Activated naive CD4-positive, alpha-beta T cell treated with anti-CD3 and anti-CD28 coated beads, Interleukin-2, amount 50 U/mL, for 24 hours (primary cell): ENCODE measurements around the gene HIRIP3.
A peak's percentile ranks its signal among the peaks of the same experiment; 100 is the strongest.

Experiments
- H3K27ac Mint-ChIP-seq: one replicate; pipeline ENCODE4 v1.8.0; 2021; ENCODE audit warnings: mild to moderate bottlenecking, mixed read lengths
- H3K27me3 Mint-ChIP-seq: one replicate; pipeline ENCODE4 v1.8.0; 2021; ENCODE audit warnings: mixed read lengths
- H3K36me3 Mint-ChIP-seq: one replicate; pipeline ENCODE4 v1.8.0; 2021; ENCODE audit warnings: mixed read lengths
- H3K4me1 Mint-ChIP-seq: one replicate; pipeline ENCODE4 v1.8.0; 2021; ENCODE audit warnings: mixed read lengths
- H3K4me3 Mint-ChIP-seq: one replicate; pipeline ENCODE4 v1.8.0; 2021; ENCODE audit warnings: mild to moderate bottlenecking, mixed read lengths
- H3K9me3 Mint-ChIP-seq: one replicate; pipeline ENCODE4 v1.8.0; 2021; ENCODE audit warnings: mixed read lengths

HIRIP3 gene

GRCh38 chr16:29982560-29983419 is 12.6 kb downstream of the HIRIP3 start:
- H3K27ac Mint-ChIP-seq = no peak overlapping the region
- H3K4me1 Mint-ChIP-seq = no peaks in the 10 kb centered on the region
- peaks cover 10% of the 10 kb centered on the region for H3K36me3 Mint-ChIP-seq
- no peak overlapping the region for H3K4me3 Mint-ChIP-seq
- H3K9me3 Mint-ChIP-seq = no peaks in the 10 kb centered on the region
- H3K27me3 Mint-ChIP-seq = no peaks in the 10 kb centered on the region

DNA sequence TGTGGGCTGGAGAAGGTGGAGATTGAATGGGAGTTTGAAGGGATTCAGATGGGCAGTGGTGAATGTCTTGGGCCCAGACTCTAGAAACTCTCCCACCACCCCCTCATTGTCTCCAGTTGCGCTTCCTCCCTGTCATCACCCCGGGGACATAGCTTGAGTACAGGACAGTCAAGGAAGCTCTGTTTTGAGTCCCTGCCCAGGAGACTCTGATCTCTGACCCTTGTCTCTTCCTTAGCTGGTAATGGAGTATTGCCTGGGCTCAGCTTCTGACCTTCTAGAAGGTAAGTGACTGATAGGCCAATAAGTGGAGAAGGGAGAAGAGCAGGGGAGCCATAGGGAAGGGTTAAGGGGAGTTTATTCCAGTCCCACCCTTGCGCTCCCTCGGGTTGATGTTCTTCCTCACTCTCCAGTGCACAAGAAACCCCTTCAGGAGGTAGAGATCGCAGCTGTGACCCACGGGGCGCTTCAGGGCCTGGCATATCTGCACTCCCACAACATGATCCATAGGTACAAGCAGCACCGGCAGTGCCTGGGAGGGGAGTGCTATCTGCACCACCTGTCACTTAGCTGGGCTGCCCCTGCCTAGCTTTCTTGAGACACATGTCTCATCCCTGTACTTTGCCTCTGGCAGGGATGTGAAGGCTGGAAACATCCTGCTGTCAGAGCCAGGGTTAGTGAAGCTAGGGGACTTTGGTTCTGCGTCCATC is 16.7 kb downstream of the HIRIP3 start:
- Mint-ChIP-seq H3K9me3 (no peaks in the 10 kb centered on the region), H3K4me1 (peaks cover 27% of the 10 kb centered on the region), H3K36me3 (peaks cover 8% of the 10 kb centered on the region), H3K4me3 (no peak overlapping the region), H3K27ac (no peak overlapping the region), H3K27me3 (no peaks in the 10 kb centered on the region)

- Mint-ChIP-seq H3K27me3 (no peaks in the 10 kb centered on the region), H3K4me3 (no peak overlapping the region), H3K4me1 (peaks cover 32% of the 10 kb centered on the region), H3K36me3 (peaks cover 8% of the 10 kb centered on the region), H3K27ac (no peak overlapping the region), H3K9me3 (no peaks in the 10 kb centered on the region)
These were observed 17.3 kb downstream of the HIRIP3 start for GRCh38 chr16:29978081-29978480.

DNA sequence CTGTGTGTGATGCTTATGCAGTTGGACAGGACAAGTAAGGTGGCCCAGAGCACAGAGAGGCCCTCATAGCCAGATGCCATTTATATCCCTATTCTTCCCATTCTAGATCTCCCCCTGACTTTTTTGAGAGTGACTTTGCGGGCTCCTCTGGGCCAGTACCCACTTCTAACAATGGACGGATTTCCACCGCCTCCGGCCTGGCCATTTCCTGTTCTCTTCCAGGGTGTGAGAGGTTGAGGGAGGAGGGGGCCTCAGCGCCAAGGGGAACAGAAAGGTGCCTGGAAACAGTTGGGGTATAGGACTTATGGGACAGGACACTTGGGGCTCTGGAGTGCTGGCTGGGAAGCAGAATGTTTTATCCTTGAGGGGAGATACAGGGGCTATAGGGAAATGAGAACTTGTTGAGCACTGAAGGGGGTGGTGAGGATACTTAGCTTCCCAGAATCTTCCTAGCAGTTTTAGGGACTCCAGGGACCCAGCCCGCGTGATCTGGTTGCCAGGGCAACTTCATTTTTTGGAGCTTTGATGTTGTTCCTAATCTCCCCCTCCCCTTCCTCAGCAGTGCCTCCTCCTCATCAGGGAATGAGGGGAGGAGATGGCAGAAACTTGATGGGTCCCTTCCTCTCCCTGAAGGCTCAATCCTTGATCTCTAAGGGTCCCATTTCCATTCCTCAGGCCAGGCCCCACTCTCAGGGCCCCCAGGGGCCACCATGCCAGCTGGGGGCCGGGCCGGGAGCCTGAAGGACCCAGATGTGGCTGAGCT is 18.2 kb downstream of the HIRIP3 start:
- H3K36me3 Mint-ChIP-seq = peaks cover 6% of the 10 kb centered on the region
- peak overlapping the region; percentile 68 for H3K27ac Mint-ChIP-seq
- no peak overlapping the region for H3K4me3 Mint-ChIP-seq
- H3K27me3 Mint-ChIP-seq = no peaks in the 10 kb centered on the region
- peaks cover 36% of the 10 kb centered on the region for H3K4me1 Mint-ChIP-seq
- no peaks in the 10 kb centered on the region for H3K9me3 Mint-ChIP-seq

GRCh38 chr16:29975811-29976511 is 19.5 kb downstream of the HIRIP3 start:
- Mint-ChIP-seq H3K9me3 (no peaks in the 10 kb centered on the region), H3K4me1 (peaks cover 36% of the 10 kb centered on the region), H3K27ac (peak overlapping the region; percentile 6), H3K4me3 (peak overlapping the region; percentile 90), H3K36me3 (peaks cover 5% of the 10 kb centered on the region), H3K27me3 (no peaks in the 10 kb centered on the region)

- Mint-ChIP-seq H3K36me3 (peaks cover 2% of the 10 kb centered on the region), H3K9me3 (no peaks in the 10 kb centered on the region), H3K27ac (peak overlapping the region; percentile 85), H3K27me3 (no peaks in the 10 kb centered on the region), H3K4me1 (peaks cover 36% of the 10 kb centered on the region), H3K4me3 (peak overlapping the region; percentile 90)
These were observed 20.3 kb downstream of the HIRIP3 start for GRCh38 chr16:29975134-29975538.

GRCh38 chr16:29974291-29975133 is 20.9 kb downstream of the HIRIP3 start:
- Mint-ChIP-seq H3K9me3 (no peaks in the 10 kb centered on the region), H3K27ac (peak overlapping the region; percentile 85), H3K27me3 (no peaks in the 10 kb centered on the region), H3K4me1 (peaks cover 36% of the 10 kb centered on the region), H3K4me3 (peak overlapping the region; percentile 90), H3K36me3 (peaks cover 2% of the 10 kb centered on the region)

DNA sequence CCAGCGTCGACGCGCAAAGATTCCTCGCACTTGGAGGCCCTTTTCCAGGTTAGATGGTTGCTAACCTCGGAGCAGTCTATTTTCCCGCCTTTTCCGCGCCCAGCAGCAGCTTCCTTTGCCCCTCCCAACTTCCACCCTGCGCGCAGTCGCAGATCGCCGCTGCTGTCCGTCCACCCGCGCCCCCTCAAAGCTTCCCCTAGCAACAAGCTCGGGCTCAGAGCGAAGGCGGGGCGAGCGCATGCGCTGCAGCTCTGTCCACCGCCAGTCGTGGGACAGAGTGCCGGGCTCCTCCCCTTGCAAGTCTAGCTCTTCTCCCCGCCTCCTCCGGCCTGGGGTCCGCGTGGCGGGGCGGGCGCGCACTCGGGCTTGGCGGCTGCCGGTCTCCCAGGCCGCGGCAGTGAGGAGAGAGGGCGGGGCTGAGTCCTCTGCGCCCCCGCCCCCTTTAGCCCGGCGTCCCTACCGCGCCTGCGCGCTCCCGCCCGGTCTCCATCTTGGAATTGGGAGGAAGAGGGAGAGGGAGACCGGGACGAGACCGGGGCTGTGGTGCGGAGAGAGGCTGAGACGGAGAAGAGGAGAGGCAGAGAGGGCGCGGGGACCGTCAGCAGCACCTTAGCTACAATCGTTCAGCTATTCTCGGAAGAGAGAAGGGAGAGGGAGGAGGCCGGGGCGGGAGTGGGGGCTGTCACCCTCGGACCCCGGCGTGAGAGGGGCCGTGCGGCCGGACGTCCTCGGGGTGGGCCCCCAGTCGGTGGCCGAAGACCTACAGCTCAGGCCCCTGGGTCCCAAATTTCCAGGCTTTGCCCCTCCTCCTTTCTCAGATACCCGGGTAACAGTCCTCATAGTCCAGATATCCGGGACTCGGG is 21.8 kb downstream of the HIRIP3 start, which contains the start of gene TAOK2:
TSS of gene TAOK2 (plus strand) at position 485 of the 863 bp plus-strand sequence. CDS start 3,905 bp downstream, outside the sequence.
- Mint-ChIP-seq H3K27ac (peak within 1 kb of the TSS; percentile 95), H3K9me3 (no peaks in the 10 kb centered on the region), H3K4me3 (peak within 1 kb of the TSS; percentile 90), H3K36me3 (peaks cover 3% of the 10 kb centered on the region), H3K4me1 (peaks cover 36% of the 10 kb centered on the region), H3K27me3 (no peaks in the 10 kb centered on the region)

- Mint-ChIP-seq H3K27me3 (no peaks in the 10 kb centered on the region), H3K27ac (peak overlapping the region; percentile 91), H3K4me1 (peaks cover 36% of the 10 kb centered on the region), H3K9me3 (no peaks in the 10 kb centered on the region), H3K36me3 (peaks cover 5% of the 10 kb centered on the region), H3K4me3 (peak overlapping the region; percentile 90)
These were observed 22.4 kb downstream of the HIRIP3 start for GRCh38 chr16:29972992-29973383.

DNA sequence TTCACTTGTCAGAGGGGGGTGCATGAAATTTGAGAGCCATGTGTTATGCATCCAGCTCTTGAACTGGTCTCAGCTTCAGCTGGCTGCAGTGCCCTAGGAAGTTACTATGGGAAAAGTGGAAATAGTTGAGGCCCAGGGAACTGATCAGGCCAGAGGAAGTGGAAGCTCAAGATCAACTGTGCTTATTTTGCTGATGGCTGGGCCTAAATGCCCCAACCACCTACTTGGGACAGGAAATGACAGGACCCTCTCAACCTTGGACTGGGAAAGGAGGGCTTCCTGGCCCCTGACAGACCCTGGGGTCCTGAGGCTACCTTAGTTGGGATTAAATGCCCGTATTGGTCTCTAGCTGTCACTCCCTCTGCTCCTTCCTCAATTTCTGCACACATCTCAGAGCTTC is 22.9 kb downstream of the HIRIP3 start:
- H3K27me3 Mint-ChIP-seq = no peaks in the 10 kb centered on the region
- peak overlapping the region; percentile 91 for H3K27ac Mint-ChIP-seq
- peaks cover 5% of the 10 kb centered on the region for H3K36me3 Mint-ChIP-seq
- no peak overlapping the region for H3K4me3 Mint-ChIP-seq
- no peaks in the 10 kb centered on the region for H3K9me3 Mint-ChIP-seq
- peaks cover 36% of the 10 kb centered on the region for H3K4me1 Mint-ChIP-seq

- peaks cover 5% of the 10 kb centered on the region for H3K36me3 Mint-ChIP-seq
- no peak overlapping the region for H3K4me3 Mint-ChIP-seq
- no peaks in the 10 kb centered on the region for H3K27me3 Mint-ChIP-seq
- no peak overlapping the region for H3K27ac Mint-ChIP-seq
- peaks cover 27% of the 10 kb centered on the region for H3K4me1 Mint-ChIP-seq
- no peaks in the 10 kb centered on the region for H3K9me3 Mint-ChIP-seq
These were observed 24.1 kb downstream of the HIRIP3 start for GRCh38 chr16:29971304-29971703.

- Mint-ChIP-seq H3K27me3 (no peaks in the 10 kb centered on the region), H3K9me3 (no peaks in the 10 kb centered on the region), H3K27ac (no peak overlapping the region), H3K4me3 (no peak overlapping the region), H3K36me3 (peaks cover 8% of the 10 kb centered on the region), H3K4me1 (peaks cover 12% of the 10 kb centered on the region)
These were observed 27.2 kb downstream of the HIRIP3 start for GRCh38 chr16:29968205-29968604.

DNA sequence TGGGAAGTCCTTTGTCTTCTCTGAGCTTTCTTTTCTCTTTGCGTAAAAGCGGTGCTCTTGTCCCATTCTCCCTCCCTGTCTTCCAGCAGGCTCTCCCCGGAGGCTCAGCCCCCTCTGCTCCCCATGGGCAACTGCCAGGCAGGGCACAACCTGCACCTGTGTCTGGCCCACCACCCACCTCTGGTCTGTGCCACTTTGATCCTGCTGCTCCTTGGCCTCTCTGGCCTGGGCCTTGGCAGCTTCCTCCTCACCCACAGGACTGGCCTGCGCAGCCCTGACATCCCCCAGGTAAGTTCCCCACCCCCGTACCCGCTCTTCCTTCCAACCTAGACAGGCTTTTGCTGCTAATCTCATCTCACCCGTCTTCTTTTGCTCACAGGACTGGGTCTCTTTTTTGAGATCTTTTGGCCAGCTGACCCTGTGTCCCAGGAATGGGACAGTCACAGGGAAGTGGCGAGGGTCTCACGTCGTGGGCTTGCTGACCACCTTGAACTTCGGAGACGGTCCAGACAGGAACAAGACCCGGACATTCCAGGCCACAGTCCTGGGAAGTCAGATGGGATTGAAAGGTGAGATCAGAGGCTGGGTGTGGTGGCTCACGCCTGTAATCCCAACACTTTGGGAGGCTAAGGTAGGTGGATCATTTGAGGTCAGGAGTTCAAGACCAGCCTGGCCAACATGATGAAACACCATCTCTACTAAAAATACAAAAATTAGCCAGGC is 32.2 kb downstream of the HIRIP3 start:
- Mint-ChIP-seq H3K4me3 (peak overlapping the region; percentile 89), H3K4me1 (peaks cover 22% of the 10 kb centered on the region), H3K36me3 (peaks cover 3% of the 10 kb centered on the region), H3K27me3 (no peaks in the 10 kb centered on the region), H3K9me3 (no peaks in the 10 kb centered on the region), H3K27ac (peak overlapping the region; percentile 88)
